Heart left ventricle (tissue), 16 donors: ENCODE data around the gene IMMP2L. TPM values are rescaled to one million over a fixed set of nuclear protein-coding genes. Genes with fewer than 3 reads are reported as not detected.

Experiments used
- ATAC-seq, 4 donors: fragments of 200-7000 bp; cut with Tn5 transposase; one replicate each; pipeline ENCODE4 v1.9.1; 2020 to 2022; ENCODE audit warnings: moderate library complexity in 4 of 4, mild to moderate bottlenecking in 3 of 4, moderate number of reproducible peaks in 1 of 4
- DNase-seq, 5 donors: peaks; one replicate each; pipeline ENCODE4 v3.0.0-alpha.2; 2020
- H3K27ac ChIP-seq, 12 donors: fragments of 200-600 bp; sonication (generic) in 4 of 12; one replicate each; pipeline versions ENCODE4 v1.5.0 to v1.8.0; 2016 to 2022; ENCODE audit warnings: mild to moderate bottlenecking in 2 of 12
- H3K27me3 ChIP-seq, 9 donors: fragments of 200-600 bp; sonication (generic) in 2 of 9; one replicate each; pipeline versions ENCODE4 v1.5.1 to v1.8.0; 2016 to 2022; ENCODE audit warnings: mild to moderate bottlenecking in 3 of 9
- H3K36me3 ChIP-seq, 9 donors: fragments of 200-600 bp; sonication (generic) in 2 of 9; one replicate each; pipeline versions ENCODE4 v1.5.0 to v1.8.0; 2018 to 2022; ENCODE audit warnings: mild to moderate bottlenecking in 2 of 9
- H3K4me1 ChIP-seq, 12 donors: fragments of 200-600 bp; sonication (generic) in 4 of 12; one replicate each; pipeline versions ENCODE4 v1.5.0 to v1.8.0; 2016 to 2022; ENCODE audit warnings: mild to moderate bottlenecking in 3 of 12
- H3K4me3 ChIP-seq, 12 donors: fragments of 200-600 bp; sonication (generic) in 4 of 12; one replicate each; pipeline versions ENCODE4 v1.5.0 to v1.8.0; 2017 to 2022; ENCODE audit warnings: mild to moderate bottlenecking in 9 of 12, moderate library complexity in 4 of 12
- H3K9me3 ChIP-seq, 12 donors: fragments of 200-600 bp; sonication (generic) in 4 of 12; one replicate each; pipeline versions ENCODE4 v1.5.0 to v1.8.0; 2016 to 2022; ENCODE audit warnings: mild to moderate bottlenecking in 1 of 12
- POLR2A ChIP-seq, 2 donors: fragments of 450-650 bp; IDR thresholded peaks; one replicate each; pipeline ENCODE4 v1.6.1; 2017; ENCODE audit warnings: antibody characterized with exemption in 2 of 2, mild to moderate bottlenecking in 2 of 2, moderate library complexity in 2 of 2
- WGBS, 4 donors: extraction: QIAGEN DNeasy Blood & Tissue Kit in 2 of 4; methylation state at CpG; one replicate each; pipeline versions ENCODE4 v1.1.5 to v1.1.7; 2013 to 2018; 5-methylcytosine and 5-hydroxymethylcytosine counted together
- intact Hi-C, 10 donors: fragments of 100-400 bp; cut with DNase I; formaldehyde crosslinking; loops; one replicate each; pipeline versions ENCODE4 v1.11.1 to v1.14.2; 2022
- polyA plus RNA-seq, 2 donors: library from polyadenylated mRNA; stranded (reverse); fragments of 200-250 nt; gene quantifications; one replicate each; pipeline ENCODE4 v1.2.3, GENCODE V29; 2013
- total RNA-seq, 9 donors: library from RNA; depleted of rRNA in 2 of 9; stranded (reverse); fragments of >200 nt in 2 of 9; fragmentation: NEBNext Ultra II Directional in 3 of 9; extraction: Animal tissue kit (Norgen Biotek cat#: 25700) in 3 of 9; gene quantifications; one replicate each; pipeline versions ENCODE4 v1.1.0 to v1.2.4, GENCODE V29; 2016 to 2023
- TF ChIP-seq, protein P1 (sequence below), 12 donors: fragments of 200-600 bp; sonication (generic) in 4 of 12; IDR thresholded peaks; one replicate each; pipeline versions ENCODE4 v1.5.0 to v1.8.0; 2018 to 2022; ENCODE audit warnings: antibody characterized with exemption in 12 of 12, mild to moderate bottlenecking in 5 of 12
- donor health status: ischemic (EF 13 %, LVEDD 7.1; RV severe dilation, severe dysfunction).
- donor health status: healthy with polysubstance abuse.
- donor health status: DM: no; HTN: yes; CAD: no.
- donor health status: DM: no; HTN: no; CAD: no.
- donor health status: ischemic (EF 25% LVEDD 6.9; RV normal size, moderate dysfunction).
- donor health status: ischemic (EF 25% LVEDD 5.7; RV mildly dilated, moderate dysfunction).
- donor health status: healthy.
- donor health status: DM: yes; HTN: yes; CAD: no.
- donor health status: ischemic (EF 35%, LVEDD 5.7; RV mildly dilated, moderate dysfunction).
- donor health status: nonischemic (EF 11% LVEDD 7.7; RV severe dilation, severe dysfunction).
- donor health status: DM: yes; HTN: yes; CAD: no.
- donor health status: PGD.
- donor health status: ischemic (EF 29% LVEDD 5.4; RV normal size, mild dysfunction).
- donor health status: nonischemic (EF 23%, LVEDD 6.1; RV moderate dilation, normal function).

The IMMP2L gene
- total and polyA plus RNA-seq, 11 donors: 5.1 to 17.2 (median 15.9) TPM

DNA sequence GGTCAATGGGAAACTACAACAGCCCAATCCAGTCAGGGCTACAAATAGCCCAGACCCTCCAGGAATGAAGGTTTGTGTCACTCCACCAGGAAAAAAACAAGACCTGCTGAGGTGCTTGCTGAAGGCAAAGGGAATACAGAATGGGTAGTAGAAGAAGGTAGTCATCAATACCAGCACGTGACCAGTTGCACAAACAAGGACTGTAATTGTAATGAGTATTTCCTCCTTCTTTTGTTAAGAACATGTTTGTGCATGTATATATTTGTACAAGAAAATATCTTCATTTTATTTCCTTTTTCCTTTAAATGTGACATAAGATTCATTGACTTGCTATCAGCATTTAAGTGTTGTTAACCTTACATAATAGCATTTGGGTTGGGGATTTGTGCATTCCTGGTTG lies 229.3 kb downstream of the IMMP2L start:
- no peak for DNase-seq
- Histone ChIP-seq H3K9me3 (peaks cover 0 to 37% (median 0%) of the 10 kb centered on the region in 12 donors), H3K36me3 (no peaks in the 10 kb centered on the region), H3K27ac (no peak overlapping the region), H3K27me3 (no peaks in the 10 kb centered on the region), H3K4me1 (no peaks in the 10 kb centered on the region), H3K4me3 (no peak overlapping the region)
- no peak for ATAC-seq
- TF ChIP-seq, protein P1, sequence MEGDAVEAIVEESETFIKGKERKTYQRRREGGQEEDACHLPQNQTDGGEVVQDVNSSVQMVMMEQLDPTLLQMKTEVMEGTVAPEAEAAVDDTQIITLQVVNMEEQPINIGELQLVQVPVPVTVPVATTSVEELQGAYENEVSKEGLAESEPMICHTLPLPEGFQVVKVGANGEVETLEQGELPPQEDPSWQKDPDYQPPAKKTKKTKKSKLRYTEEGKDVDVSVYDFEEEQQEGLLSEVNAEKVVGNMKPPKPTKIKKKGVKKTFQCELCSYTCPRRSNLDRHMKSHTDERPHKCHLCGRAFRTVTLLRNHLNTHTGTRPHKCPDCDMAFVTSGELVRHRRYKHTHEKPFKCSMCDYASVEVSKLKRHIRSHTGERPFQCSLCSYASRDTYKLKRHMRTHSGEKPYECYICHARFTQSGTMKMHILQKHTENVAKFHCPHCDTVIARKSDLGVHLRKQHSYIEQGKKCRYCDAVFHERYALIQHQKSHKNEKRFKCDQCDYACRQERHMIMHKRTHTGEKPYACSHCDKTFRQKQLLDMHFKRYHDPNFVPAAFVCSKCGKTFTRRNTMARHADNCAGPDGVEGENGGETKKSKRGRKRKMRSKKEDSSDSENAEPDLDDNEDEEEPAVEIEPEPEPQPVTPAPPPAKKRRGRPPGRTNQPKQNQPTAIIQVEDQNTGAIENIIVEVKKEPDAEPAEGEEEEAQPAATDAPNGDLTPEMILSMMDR (IDR thresholded peaks at IDR 0.05): no peak
- TF ChIP-seq POLR2A (IDR thresholded peaks at IDR 0.05): no peak
- intact Hi-C loops: loop anchor here in 1 of 10 donors (10.0 kb wide), 2 partner anchors 152 to 402 kb away; no protein-coding TSS in a partner anchor
- 91 to 95% (median 92%) methylated on average over 1 of the region's 1 CpG for WGBS, 4 donors

DNA sequence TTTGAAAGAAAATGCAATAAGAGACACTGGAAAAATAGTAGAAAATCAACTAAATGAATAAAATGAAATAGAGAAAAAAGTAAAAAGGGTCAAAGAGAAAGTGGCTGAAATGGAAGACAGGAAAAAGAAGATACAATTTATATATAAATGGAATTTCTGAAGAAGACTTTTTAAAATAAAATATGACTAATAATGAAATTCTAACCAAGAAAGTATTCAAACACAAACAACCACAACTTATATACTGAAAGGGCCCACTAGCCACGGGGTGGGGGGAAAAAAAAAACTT lies 232.1 kb downstream of the IMMP2L start:
- Histone ChIP-seq H3K36me3 (no peaks in the 10 kb centered on the region), H3K4me3 (no peak overlapping the region), H3K27me3 (no peaks in the 10 kb centered on the region), H3K4me1 (no peaks in the 10 kb centered on the region), H3K9me3 (peaks cover 0 to 37% (median 0%) of the 10 kb centered on the region in 12 donors), H3K27ac (no peak overlapping the region)
- no peak for ATAC-seq
- 62 to 79% (median 67%) methylated on average over 1 of the region's 1 CpG for WGBS, 4 donors
- no peak for DNase-seq
- TF ChIP-seq POLR2A (IDR thresholded peaks at IDR 0.05): no peak
- TF ChIP-seq, protein P1 (IDR thresholded peaks at IDR 0.05): no peak
- intact Hi-C loops: loop anchor here in 1 of 10 donors (10.0 kb wide), 2 partner anchors 155 to 405 kb away; no protein-coding TSS in a partner anchor

DNA sequence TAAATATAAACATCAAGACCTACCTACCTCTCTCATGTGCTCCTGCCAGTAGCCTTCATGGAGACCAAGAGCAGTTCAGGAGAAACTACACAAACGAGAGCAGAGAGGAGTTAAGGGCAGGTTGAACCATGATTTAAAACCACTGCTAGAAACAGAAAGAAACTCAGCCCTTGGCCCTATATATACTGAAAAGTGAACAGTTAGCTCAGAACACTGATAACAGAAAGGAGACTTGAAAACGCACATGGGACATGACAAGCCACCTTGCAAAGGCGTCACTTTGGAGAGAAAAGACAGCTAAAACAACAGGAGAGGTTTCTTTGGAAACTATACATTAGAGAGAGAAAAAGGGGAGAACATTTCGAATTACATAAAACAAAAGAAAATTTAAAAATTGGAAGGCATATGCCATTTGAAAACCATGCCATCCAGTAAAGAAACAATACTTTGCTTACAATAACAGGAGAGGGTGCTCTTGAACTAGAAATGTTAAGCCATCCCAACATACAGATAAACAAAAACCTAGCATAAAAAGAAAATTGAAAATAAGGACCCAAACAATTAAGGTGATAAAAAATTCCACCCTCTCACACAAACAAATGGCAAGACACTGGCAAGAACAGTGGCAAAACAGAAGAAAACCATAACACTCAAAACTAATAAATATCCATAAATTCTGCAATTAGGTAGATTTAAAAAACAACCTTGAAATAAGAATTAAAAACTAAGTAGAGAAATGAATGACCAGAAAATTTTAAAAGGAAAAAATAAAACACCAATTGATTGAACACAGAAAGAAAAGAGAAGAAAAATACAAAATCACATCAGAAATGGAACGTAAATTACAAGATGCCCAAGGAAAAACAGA lies 232.7 kb downstream of the IMMP2L start:
- Histone ChIP-seq H3K4me3 (no peak overlapping the region), H3K27ac (no peak overlapping the region), H3K27me3 (no peaks in the 10 kb centered on the region), H3K9me3 (peaks cover 0 to 37% (median 0%) of the 10 kb centered on the region in 12 donors), H3K4me1 (no peaks in the 10 kb centered on the region), H3K36me3 (no peaks in the 10 kb centered on the region)
- intact Hi-C loops: loop anchor here in 1 of 10 donors (10.0 kb wide), 2 partner anchors 155 to 405 kb away; no protein-coding TSS in a partner anchor
- no peak for DNase-seq
- no peak for TF ChIP-seq POLR2A (IDR thresholded peaks at IDR 0.05)
- TF ChIP-seq, protein P1 (IDR thresholded peaks at IDR 0.05): peak in 1 of 12 donors; percentile 13
- no peak for ATAC-seq
- WGBS, 4 donors: 83 to 86% (median 85%) methylated on average over 5 of the region's 5 CpGs

DNA sequence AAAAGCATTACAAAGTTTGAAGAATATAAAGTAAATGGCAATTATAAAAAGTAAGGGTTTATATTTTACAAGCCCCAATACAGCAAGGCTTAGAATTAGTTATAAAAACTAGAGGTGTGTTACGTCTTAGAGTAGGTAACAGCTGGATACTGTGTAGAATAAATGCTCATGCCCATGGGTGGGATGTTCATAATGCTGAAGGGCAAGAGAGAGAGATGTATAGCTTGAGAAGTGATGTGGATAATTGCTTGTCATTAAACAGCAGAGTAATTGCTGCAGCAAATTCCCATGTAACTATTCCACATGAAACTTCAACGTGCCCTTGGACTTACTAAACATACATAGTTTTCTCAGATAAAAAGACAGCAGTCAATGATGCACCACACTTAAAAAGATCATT lies 233.8 kb downstream of the IMMP2L start:
- intact Hi-C loops: no loop called here
- H3K4me1 ChIP-seq: no peaks in the 10 kb centered on the region
- 91 to 95% (median 92%) methylated on average over 2 of the region's 2 CpGs for WGBS, 4 donors
- H3K4me3 ChIP-seq: no peak overlapping the region
- no peak overlapping the region for H3K27ac ChIP-seq
- TF ChIP-seq, protein P1 (IDR thresholded peaks at IDR 0.05): no peak
- no peak for TF ChIP-seq POLR2A (IDR thresholded peaks at IDR 0.05)
- H3K36me3 ChIP-seq: no peaks in the 10 kb centered on the region
- H3K9me3 ChIP-seq: peaks cover 0 to 29% (median 0%) of the 10 kb centered on the region in 12 donors
- no peaks in the 10 kb centered on the region for H3K27me3 ChIP-seq
- no peak for ATAC-seq
- no peak for DNase-seq
